Measurements from ENCODE around the gene CDHR3.

Gene CDHR3

DNA sequence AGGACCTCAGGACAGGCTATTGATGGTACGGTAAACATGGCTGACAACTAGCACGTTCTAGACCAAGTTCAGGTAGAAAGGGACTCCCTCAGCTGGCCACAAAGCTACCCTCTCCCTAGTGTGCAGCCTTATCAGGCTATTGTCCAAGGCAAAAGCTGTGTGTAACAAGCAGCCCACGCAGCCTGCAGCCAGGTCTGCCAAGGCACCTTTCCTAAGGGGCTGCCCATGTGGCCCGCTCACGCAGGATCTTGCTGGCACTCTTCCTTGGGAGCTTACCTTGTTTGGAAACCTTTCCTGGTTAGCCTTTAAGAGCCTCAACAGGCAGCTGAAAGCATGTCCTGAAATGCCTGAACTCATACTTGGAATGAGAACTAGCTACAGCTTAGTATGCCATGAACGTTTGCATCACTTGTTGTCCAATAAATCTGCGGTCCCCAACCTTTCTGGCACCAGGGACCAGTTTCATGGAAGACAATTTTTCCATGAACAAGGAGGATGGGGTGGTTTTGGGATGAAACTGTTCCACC lies 97.4 kb downstream of the CDHR3 start:
- Histone ChIP-seq H3K79me2 (ENCODE audit: insufficient read depth, low read depth) (no peaks in the 10 kb centered on the region), H3K27me3 (ENCODE audit: insufficient read depth, low read depth) (no peaks in the 10 kb centered on the region), H3K4me2 (no peak overlapping the region), H3K4me1 (ENCODE audit: low read depth, poor library complexity, severe bottlenecking) (no peaks in the 10 kb centered on the region), H4K20me1 (ENCODE audit: insufficient read depth) (no peaks in the 10 kb centered on the region), H3K9ac (no peak overlapping the region), H2AFZ (ENCODE audit: low read depth) (no peak overlapping the region), H3K36me3 (ENCODE audit: insufficient read depth) (no peaks in the 10 kb centered on the region), H3K4me3 (IDR thresholded peaks at IDR 0.05; ENCODE audit: insufficient read depth, low read depth, low read length) (no peak overlapping the region), H3K27ac (no peak overlapping the region)
- TF ChIP-seq, protein P1, sequence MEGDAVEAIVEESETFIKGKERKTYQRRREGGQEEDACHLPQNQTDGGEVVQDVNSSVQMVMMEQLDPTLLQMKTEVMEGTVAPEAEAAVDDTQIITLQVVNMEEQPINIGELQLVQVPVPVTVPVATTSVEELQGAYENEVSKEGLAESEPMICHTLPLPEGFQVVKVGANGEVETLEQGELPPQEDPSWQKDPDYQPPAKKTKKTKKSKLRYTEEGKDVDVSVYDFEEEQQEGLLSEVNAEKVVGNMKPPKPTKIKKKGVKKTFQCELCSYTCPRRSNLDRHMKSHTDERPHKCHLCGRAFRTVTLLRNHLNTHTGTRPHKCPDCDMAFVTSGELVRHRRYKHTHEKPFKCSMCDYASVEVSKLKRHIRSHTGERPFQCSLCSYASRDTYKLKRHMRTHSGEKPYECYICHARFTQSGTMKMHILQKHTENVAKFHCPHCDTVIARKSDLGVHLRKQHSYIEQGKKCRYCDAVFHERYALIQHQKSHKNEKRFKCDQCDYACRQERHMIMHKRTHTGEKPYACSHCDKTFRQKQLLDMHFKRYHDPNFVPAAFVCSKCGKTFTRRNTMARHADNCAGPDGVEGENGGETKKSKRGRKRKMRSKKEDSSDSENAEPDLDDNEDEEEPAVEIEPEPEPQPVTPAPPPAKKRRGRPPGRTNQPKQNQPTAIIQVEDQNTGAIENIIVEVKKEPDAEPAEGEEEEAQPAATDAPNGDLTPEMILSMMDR (conservative IDR thresholded peaks at IDR 0.05; ENCODE audit: low read depth, low read length), result no peak

DNA sequence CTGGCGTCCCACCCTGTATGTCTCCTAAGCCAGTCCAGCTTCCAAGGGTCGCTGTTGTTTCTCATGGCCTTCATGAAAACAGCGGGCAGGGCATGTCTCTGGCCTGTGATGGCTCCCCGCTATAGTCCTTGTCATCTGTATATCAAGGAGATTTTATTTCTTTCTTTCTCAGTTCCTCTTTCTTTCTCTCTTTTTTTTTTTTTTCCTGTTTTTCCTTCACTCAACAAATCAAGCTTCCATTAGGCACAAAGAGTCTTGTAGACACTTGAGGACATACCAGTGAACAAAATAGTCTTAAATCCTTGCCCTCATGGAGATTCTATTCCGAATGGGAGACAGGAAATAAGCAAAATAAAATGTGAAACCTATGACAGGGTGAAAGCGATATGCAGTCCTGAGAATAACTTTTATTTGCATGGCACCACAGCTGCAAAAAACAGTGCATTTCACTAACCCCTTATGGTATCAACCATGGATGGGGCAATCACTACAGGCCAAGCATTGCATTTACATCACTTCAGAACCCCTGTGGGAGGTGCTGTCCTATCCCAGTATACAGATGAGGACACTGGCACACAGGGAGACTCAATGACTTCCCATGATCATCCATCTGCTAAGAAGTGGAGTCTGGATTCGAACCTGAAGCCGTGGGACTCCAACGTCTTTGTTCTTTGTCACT lies 98.4 kb downstream of the CDHR3 start:
- no peaks in the 10 kb centered on the region for H3K79me2 ChIP-seq (ENCODE audit: insufficient read depth, low read depth)
- no peaks in the 10 kb centered on the region for H3K36me3 ChIP-seq (ENCODE audit: insufficient read depth)
- H3K4me1 ChIP-seq (ENCODE audit: low read depth, poor library complexity, severe bottlenecking), result no peaks in the 10 kb centered on the region
- no peak overlapping the region for H3K4me3 ChIP-seq (IDR thresholded peaks at IDR 0.05; ENCODE audit: insufficient read depth, low read depth, low read length)
- H3K9ac ChIP-seq, result no peak overlapping the region
- no peak overlapping the region for H3K4me2 ChIP-seq
- no peaks in the 10 kb centered on the region for H4K20me1 ChIP-seq (ENCODE audit: insufficient read depth)
- H3K27ac ChIP-seq, result no peak overlapping the region
- TF ChIP-seq, protein P1 (conservative IDR thresholded peaks at IDR 0.05; ENCODE audit: low read depth, low read length), result no peak
- H2AFZ ChIP-seq (ENCODE audit: low read depth), result no peak overlapping the region
- H3K27me3 ChIP-seq (ENCODE audit: insufficient read depth, low read depth), result no peaks in the 10 kb centered on the region

DNA sequence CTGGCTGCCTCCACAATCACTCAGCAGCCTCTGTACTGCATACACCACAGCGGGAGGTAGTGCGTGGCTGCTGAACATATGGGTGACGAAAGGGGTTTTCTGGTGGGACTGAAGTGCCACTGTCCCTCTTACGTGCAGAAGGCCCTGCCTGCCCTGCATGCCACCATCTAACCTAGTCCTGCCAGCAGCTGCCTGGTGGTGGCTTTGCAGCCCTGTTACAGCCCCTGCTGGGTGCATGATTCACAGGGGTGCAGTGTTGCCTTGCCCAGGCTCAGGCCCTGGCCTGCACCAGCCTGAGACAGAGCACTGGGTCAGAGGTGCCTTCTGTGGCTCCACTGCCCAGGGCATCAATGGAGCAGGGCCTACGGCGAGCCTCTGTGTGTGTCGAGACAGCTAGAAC lies 98.9 kb downstream of the CDHR3 start:
- Histone ChIP-seq H3K9ac (no peak overlapping the region), H4K20me1 (ENCODE audit: insufficient read depth) (no peaks in the 10 kb centered on the region), H3K79me2 (ENCODE audit: insufficient read depth, low read depth) (no peaks in the 10 kb centered on the region), H2AFZ (ENCODE audit: low read depth) (no peak overlapping the region), H3K27ac (no peak overlapping the region), H3K4me2 (no peak overlapping the region), H3K27me3 (ENCODE audit: insufficient read depth, low read depth) (no peaks in the 10 kb centered on the region), H3K4me3 (IDR thresholded peaks at IDR 0.05; ENCODE audit: insufficient read depth, low read depth, low read length) (no peak overlapping the region), H3K36me3 (ENCODE audit: insufficient read depth) (no peaks in the 10 kb centered on the region), H3K4me1 (ENCODE audit: low read depth, poor library complexity, severe bottlenecking) (no peaks in the 10 kb centered on the region)
- TF ChIP-seq, protein P1 (conservative IDR thresholded peaks at IDR 0.05; ENCODE audit: low read depth, low read length), result no peak

DNA sequence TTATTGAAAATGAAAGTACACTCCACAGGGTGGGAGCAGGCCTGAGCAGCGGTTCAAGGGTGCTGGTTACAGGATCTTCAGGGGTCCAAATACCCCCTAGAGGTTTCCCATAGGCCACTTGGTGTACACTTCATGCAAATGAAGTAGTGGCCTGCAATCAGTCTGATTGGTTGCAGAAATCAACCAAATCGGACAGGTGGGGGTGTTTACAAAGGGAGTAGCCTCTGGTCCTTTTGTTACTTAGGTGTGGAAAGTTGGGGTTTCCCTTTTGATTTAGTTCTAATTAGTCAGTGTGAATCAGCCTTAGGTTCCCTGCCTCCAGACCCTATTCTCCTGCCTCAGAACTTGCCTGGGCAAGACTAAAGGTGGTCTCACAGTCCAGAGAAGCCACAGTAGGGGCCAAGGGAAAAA lies 99.5 kb downstream of the CDHR3 start:
- no peak overlapping the region for H3K27ac ChIP-seq
- no peaks in the 10 kb centered on the region for H3K79me2 ChIP-seq (ENCODE audit: insufficient read depth, low read depth)
- H3K4me3 ChIP-seq (IDR thresholded peaks at IDR 0.05; ENCODE audit: insufficient read depth, low read depth, low read length), result no peak overlapping the region
- H3K4me1 ChIP-seq (ENCODE audit: low read depth, poor library complexity, severe bottlenecking), result no peaks in the 10 kb centered on the region
- H3K36me3 ChIP-seq (ENCODE audit: insufficient read depth), result no peaks in the 10 kb centered on the region
- H2AFZ ChIP-seq (ENCODE audit: low read depth), result no peak overlapping the region
- TF ChIP-seq, protein P1 (conservative IDR thresholded peaks at IDR 0.05; ENCODE audit: low read depth, low read length), result no peak
- H4K20me1 ChIP-seq (ENCODE audit: insufficient read depth), result no peaks in the 10 kb centered on the region
- H3K9ac ChIP-seq, result no peak overlapping the region
- H3K27me3 ChIP-seq (ENCODE audit: insufficient read depth, low read depth), result no peaks in the 10 kb centered on the region
- H3K4me2 ChIP-seq, result no peak overlapping the region
